ENCODE measurements around the gene FHIT.
"Not testable (repeated sequence)": the region's sequence is repeated elsewhere in the genome, so short reads cannot be mapped to it uniquely, and the experiment has no call there.

Gene FHIT

DNA sequence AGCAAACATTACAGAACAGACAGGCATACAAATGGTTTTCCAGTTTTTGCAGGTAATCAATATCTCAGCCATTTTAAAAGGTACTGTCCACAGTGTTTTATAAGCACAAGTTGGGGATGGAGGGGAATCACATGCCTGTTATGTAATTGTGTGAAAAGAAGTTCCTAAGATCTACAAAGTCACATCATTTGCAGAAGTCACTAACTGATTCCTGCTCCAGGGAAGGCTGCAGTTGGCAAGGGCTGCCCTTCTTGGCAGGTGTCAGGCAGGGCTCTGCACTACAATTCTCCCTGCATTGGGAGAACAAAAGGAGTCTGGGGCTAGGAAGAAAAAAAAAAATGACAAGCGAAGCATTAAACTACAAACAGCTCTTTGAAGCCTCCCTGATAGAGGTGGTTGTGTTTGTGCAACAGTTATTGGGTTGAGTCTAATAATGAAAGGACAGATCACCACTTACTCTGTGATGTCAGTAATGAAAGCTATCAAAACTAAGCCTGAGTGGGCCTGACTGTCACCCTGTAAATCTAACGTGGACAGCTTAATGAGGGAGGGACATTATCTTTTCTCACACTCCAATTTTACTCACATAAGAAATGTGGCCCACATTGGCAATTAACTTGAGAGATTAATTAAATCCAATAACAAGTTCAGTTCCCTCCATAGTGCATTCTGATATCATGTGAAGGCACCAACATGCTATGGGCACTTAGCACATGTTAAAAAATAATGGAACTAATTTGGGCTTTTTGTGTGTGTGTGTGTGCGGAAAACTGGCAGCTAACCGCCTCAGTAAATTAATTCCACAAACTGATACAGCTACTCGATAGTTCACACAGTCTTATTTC lies 242.9 kb downstream of the FHIT start:
- DNase-seq (ENCODE audit: low spot score) = no peak

DNA sequence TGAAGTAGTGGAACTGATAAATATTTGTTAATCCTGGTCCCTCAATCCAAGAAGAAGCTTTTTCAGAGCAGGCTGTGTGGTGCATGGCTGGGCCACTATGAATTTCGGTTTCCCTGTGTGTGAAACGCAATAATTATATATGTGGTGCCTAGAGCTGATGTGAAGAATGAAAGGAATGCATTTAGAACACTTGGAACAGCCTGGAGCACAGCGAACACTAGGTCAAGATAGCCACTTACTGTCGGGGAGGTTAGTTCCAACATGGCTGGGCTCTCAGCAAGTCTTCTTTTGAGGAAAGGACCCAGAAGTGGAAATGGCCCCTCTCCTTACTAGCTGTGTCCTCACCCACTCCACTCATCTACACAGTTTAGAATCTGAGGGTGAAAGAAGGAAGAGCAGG lies 245.7 kb downstream of the FHIT start:
- DNase-seq (ENCODE audit: low spot score) = no peak

DNA sequence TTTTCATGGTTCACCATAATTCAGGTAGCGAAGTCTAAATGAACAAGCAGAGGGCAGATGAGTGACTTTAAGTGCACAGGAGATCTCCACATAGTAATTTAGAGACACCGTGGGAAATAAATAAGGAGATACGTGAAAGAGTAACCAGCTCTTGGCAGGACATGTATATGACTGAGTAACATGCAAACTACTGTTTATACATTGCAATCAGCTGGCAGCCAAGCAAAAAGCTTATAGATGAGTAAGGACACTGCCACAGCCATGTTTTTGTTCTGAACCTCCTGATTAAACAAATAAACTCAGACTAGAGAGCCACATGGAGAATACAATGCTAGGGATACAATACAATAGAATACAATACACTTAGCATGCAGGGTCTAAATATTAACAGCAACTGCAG lies 252.4 kb downstream of the FHIT start:
- DNase-seq (ENCODE audit: low spot score) = no peak

DNA sequence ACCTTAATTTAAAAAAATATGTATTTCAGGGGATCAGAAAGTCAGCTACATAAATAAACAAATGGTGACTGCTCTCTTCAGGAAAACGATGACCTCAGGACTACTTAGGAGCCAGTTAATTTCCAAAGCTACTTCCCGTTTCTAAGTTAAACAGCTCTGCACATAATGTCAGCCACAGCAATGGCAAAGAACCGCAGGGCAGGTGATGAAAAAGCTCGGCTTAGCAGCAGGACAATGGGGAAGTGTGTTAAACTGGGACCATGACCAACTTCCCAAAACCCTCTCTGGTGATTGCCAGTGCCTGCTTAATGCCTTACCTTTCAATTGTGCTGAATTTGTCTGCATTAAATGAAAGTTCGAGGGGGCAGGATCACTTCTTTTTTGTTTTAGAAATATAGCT lies 258.9 kb downstream of the FHIT start:
- no peak for DNase-seq (ENCODE audit: low spot score)

DNA sequence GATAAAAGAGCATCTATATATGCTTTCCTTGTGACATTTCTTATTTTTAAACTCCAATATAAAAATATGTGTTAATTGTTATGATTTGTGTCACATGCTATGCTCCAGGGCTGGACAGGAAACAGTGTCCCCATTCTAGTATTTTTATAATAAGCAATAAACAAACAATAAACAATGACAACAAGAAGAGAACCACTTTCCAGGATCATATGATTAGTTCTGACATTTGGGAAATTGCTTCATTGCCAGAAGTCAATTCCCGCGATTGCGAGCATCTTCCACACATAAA lies 260.9 kb downstream of the FHIT start:
- DNase-seq (ENCODE audit: low spot score) = no peak

DNA sequence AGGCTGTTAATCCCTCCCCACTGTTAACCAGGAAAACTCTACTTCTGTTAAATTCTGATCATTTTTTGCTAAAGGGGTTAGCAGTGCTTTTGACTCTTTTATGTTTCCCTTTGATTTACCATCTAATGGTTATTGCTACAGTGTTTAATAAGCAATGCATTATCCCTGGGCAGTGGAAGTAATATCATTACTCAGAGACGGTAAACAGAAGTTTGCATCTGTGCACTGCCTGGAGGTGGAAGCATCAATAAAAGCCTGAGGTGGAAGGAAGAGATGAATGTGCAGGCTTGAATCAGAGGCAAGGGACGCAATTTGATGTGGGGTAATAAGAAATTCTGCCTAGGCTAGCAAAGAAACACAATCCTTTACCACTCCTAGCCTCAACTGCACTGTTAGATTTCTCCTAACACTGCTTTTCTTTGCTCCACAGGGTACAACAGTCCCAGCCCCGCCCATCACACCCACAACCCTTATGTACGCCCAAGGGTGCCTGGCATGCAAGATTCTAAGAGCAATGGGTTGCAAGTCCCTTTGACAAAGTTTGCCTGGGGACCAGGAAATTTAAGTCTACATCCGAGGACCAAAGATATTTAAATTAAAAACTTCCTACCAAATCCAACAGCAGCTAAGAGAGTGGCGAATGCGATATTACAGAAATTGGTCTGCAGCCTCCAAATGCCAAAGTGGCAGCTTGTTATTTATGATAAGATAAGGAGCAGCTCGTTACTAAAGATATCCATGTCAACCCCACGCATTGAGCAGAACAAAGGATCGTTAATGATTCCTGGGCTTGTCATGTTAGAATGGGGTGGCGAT lies 261.4 kb downstream of the FHIT start:
- no peak for DNase-seq (ENCODE audit: low spot score)

DNA sequence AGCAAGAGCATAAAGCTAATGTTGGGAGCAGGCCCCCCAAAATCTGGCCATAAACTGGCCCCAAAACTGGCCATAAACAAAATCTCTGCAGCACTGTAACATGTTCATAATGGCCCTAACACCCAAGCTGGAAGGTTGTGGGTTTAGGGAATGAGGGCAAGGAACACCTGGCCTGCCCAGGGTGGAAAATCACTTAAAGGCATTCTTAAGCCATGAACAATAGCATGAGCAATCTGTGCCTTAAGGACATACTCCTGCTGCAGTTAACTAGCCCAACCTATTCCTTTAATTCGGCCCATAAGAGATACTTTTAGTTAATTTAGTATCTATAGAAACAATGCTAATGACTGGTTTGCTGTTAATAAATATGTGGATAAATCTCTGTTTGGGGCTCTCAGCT lies 264.1 kb downstream of the FHIT start:
- DNase-seq (ENCODE audit: low spot score) = not testable (repeated sequence)

DNA sequence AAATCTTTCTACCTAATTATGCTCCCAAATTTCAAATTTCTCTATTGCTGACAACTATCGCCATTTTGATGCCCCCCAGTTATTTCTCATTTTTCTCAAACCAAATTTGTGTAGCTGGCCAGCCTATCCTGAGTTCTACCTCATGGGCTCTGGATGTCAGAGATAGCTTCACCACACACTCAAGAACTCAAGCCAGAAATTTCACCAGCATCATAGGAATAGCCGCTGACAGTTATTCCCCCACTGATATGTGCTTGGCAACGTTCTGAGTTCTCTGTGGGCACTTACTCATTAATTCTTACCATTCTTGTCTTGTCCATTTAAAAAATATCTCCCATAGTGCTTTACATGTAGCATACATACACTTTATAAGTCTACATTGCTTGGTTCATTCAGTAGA lies 264.7 kb downstream of the FHIT start:
- no peak for DNase-seq (ENCODE audit: low spot score)

DNA sequence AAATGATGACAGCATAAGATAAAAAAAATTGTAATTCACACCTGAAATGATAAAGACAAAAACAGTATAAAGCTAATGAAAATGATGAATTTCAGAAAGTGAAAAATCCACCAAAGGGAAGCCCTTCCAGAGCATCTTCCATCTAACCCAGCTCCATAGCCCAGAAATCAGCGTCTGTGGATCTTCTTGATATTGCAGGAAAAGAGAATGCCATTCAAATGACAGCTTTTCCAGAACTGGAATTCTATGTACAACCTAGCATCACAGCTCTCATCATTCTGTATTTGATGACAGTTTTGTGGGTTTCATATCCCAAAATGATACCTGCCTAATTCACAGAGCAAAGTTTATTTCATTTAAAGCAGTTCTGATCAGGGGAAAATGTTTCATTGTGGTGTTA lies 267.3 kb downstream of the FHIT start:
- no peak for DNase-seq (ENCODE audit: low spot score)

DNA sequence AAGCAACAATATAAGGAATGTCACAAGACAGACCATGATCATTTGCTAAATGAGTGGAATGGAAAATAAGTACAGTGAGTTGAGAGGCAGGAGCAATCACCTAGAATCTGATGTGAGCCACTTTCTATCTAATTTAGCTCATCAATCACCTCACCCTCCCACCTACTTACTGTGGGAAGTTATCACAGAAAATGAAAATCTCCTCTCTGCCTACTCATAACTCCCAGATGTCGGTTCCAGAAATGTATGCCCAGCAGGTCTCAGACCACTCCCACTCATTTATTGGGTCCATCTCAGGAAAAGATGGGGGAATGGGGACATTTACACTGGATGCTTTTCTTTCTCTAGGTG lies 270.9 kb downstream of the FHIT start:
- DNase-seq (ENCODE audit: low spot score) = no peak

DNA sequence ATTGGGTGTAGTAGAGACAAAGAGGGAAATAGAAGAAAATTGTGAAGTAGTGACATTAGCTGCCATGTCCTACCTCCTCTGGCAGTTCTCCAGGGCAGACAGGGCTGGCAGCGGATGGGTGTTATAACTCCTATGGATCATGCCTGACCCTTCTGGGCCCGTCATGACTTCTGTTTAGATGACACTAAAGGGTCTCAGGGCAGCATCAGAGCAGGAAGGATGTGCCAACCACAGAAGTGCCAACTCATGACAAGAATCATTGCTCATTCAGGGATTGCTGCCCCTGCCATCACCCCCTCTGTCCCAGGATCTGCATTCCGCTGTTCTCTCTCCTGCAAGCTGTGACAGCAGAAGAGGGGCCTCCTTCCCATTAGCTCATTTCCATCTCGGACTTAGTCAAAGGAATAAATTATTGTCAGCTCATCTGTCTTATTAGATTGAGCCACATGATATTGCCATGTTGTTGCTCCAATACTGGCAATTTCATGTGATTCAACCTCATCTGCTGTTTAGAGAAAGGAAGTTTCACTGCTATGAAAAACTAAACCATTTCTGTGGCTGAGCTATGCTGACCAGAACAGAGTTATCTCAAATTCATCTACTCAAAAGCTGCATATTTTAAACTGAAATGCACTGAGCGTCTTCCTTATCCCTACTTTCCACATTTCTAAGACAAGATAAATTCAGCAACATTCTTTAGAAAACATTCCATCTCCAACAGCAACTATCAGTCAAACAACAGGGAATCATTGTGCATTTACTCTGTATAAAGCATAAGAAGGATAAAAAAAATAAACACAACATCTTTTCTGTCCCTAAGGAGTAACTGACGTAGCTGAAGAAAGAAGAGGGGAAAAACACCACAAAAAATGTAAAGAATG lies 271.6 kb downstream of the FHIT start:
- DNase-seq (ENCODE audit: low spot score) = no peak

DNA sequence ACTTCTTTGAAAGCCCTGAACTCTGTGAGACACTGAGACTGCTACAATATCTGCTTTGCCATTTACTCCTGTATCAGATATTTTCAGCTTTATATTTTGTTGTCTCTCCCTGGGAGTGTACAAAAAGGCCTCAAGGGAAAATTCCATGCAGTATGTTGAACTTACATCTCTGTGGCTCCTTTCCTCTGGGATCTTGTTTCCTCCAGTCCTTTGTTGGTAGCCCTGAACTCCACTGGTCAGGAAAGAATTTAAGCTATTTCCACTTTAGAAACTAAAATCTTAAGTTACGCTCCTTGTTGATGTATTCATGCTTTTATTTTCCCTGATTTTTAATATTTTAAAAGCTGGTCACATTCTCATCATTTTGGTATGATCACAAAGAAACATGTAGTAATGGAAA lies 277.9 kb downstream of the FHIT start:
- DNase-seq (ENCODE audit: low spot score) = no peak

DNA sequence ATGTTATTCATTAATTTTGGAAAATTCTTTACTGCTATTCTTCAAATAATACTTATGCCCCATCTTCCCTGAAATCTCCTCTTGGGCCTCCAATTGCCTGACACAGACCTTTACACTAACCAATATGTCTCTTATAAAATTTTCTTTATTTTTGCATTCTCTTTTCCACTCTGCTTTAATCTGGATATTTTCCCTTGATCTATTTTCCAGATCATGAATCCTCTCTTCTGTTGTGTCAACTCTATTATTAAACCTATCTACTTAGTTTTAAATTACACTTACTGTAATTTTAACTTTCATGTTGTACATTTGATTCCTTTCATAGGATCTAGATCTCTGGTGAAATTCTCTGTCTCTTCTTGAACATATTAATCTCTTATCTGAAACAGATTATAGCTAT lies 278.7 kb downstream of the FHIT start:
- no peak for DNase-seq (ENCODE audit: low spot score)

DNA sequence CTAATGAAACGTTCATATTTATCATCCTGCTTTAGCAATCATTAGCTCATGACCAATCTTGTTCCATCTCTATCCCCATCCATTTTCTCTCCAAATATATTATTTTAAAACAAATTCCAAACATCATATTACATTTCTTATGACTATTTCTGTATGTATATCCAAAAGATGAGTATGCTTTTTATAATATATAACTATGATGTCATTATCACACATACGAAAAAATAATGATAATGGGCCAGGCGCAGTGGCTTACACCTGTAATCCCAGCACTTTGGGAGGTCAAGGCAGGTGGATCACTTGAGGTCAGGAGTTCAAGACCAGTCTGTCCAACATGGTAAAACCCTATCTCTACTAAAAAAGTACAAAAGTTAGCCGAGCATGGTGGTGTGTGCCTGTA lies 280.4 kb downstream of the FHIT start:
- no peak for DNase-seq (ENCODE audit: low spot score)

DNA sequence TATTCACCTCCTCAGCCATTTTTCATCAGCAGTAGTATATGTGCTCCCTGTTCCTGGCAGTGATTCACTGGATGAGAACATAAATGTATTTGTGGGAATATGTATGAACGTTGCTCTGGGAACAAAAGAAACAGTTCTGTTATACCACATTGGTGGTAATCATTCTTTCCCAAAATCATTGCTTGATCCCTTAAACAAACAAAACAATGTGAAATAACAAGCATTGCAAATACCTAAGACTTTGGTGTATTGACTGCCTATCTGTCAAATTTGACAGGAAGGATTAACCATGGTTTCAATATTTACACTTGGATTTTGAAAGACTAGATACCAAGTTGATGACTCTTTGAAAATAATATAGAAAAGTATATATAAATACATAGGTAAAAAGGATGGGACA lies 284.1 kb downstream of the FHIT start:
- DNase-seq (ENCODE audit: low spot score) = no peak

DNA sequence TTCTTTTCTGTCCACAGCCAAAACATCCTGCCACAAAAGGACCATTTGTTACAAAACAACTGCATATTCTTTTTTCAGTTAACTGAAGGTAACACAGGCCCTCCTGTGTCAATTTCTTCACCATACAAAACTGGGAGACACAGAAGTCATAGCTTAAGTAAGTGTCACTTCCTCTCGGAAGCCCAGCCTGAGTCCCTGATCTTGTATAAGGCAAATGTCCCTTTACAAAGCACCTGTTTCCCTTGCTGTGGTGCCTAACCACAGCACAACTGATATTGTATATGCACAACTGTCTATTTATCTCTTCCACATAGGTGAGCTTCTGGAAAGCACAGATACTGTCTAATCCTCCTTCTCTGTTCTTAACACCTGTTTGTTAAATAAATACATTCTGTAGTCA lies 293.7 kb downstream of the FHIT start:
- no peak for DNase-seq (ENCODE audit: low spot score)

DNA sequence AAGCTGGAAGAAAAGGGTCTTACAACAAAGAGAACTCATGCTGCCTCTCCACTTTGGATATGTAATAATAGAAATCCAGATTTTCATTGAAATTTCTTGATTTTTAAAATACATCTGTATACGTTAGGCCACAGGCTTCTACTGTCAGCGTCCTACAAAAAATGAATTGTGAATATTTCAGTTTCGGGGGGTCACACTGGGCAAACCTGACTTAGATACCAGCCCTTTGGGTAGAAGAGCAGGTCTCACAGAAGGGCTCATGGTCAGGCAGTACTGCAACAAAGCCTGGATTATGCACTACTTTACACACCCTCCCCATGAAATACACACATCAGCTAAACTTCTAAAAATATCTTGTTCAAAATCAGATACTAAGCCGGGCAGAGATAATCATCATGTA lies 294.5 kb downstream of the FHIT start:
- no peak for DNase-seq (ENCODE audit: low spot score)

DNA sequence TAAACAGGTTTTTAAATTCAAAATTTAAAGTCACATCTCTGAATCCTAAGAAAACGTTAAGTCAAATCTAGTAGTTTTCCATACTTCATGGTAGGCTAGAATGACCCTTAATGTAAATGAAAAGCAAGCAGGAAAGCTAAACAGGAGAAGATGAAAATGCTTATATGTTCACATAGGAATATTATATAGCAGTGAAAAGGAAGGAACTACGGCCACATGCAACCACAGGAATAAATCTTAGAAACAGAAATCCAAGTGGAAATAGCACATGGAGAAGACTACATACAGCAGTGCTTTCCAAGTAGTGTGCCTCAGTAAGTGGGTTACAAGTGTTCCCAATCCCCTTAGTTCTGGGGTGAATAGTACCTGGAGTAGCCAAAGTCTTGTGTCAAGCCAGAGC lies 296.2 kb downstream of the FHIT start:
- DNase-seq (ENCODE audit: low spot score) = no peak

DNA sequence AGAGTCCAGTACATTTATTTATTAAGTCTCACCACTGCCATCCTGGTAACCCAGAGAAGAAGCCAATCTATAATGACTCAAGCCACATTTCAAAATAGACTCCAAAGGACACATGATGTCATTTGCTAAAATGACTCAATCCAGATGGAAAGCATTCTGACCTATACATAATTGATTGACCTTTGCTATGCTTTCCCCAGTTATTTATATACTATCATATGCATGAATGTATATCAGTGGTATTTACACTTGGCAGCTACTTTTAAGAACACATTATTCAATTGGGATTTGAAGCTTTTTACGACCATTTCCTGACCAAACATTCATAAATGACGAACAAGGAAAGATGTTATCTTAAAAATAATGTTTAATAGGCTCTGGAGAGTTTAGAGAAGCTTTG lies 297.2 kb downstream of the FHIT start:
- DNase-seq (ENCODE audit: low spot score) = no peak

DNA sequence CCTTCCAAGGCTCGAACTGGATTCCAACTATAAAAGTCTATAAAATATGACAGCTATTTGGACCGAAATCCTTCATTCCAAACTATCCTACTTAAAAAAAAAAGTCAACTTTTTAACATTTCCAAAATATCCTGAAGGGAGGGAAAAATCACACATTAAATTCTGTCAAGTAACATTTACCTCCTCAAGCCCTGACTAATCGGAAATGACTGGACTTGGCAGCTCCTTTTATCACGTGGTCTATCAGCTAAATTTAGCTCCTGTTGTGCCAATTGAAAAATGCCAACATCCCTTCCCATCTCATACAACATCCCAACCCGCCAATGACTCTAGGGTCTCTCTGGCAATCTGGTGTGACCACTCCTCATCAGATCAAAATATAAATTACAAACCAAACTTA lies 297.9 kb downstream of the FHIT start:
- DNase-seq (ENCODE audit: low spot score) = no peak

DNA sequence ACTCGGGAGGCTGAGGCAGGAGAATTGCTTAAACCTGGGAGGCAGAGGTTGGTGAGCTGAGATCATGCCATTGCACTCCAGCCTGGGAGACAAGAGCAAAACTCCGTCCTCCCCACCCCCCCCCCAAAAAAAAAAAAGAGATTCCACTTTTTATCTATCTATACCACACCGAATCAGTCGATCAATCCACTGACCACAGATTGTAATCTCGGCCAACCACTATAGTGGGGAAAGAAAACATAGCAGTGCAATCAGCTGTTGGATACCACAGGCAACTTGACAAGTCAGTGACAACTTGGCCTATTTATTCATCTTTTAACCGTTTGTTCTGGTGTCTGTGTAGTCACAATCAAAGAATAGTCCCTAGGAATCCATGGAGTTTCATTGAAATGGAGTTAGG lies 299.2 kb downstream of the FHIT start:
- DNase-seq (ENCODE audit: low spot score) = no peak

DNA sequence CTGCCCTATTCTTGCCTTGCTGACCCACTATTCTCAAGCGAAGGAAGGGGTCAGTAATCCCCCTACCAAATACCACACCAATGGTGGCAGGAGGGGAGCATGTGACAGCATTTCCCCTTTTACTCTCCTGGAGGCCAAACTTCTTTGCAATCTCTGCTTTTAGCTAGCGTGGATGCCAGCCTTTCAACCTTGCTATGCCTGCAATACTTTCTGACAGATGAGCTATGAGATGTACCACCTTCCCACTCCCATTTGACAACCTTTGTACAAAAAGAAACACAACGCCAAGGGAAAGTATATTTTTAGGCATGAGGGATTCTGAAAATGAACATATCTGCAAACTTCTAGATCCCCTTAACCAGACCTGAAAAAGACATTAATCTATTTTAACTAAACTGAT lies 302.1 kb downstream of the FHIT start:
- DNase-seq (ENCODE audit: low spot score) = no peak

DNA sequence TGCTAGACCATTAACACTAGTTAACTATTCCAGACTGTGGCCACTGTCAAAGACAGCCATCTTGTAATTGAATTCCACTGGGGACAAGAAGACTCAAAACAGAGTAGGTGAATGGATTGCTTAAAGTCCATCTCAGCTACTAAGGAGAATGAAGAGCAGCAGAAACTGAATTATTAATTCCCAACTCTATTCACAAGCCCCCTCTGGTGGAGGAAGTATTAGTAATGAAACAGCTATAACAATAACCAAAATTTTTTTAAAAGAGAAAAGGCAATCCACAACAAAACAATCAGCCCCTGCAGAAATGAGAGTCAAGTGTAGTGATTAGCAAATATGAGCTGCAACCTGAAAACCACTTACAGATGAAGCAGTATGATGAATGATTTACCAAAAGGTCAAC lies 302.8 kb downstream of the FHIT start:
- DNase-seq (ENCODE audit: low spot score) = no peak
